H9 (cell line): ENCODE data around the gene NRXN2. TPM values are rescaled to one million over a fixed set of nuclear protein-coding genes. Genes with fewer than 3 reads are reported as not detected.
A peak's percentile ranks its signal among the peaks of the same experiment; 100 is the strongest.

Experiments
- DNase-seq: peaks from one replicate; pipeline ENCODE4 v3.0.0-alpha.2; 2017
- H2AFZ ChIP-seq: one replicate; pipeline ENCODE4 v1.6.1; 2013; ENCODE audit warnings: mild to moderate bottlenecking, low read length, control low read depth, moderate library complexity
- H2AK5ac ChIP-seq: 2 replicates; pipeline ENCODE4 v1.6.1; 2013; ENCODE audit warnings: low read length, control low read depth, mixed read lengths; ENCODE audit not compliant: insufficient read length
- H2BK120ac ChIP-seq: one replicate; pipeline ENCODE4 v1.6.1; 2013; ENCODE audit warnings: low read depth, mild to moderate bottlenecking, low read length, control low read depth, inconsistent platforms; ENCODE audit not compliant: poor library complexity, severe bottlenecking
- H2BK12ac ChIP-seq: 2 replicates; pipeline ENCODE4 v1.6.1; 2013; ENCODE audit warnings: low read length, control low read depth, mixed read lengths, low read depth; ENCODE audit not compliant: insufficient read length
- H2BK15ac ChIP-seq: 2 replicates; pipeline ENCODE4 v1.6.1; 2013; ENCODE audit warnings: low read depth, low read length, control low read depth
- H2BK20ac ChIP-seq: one replicate; pipeline ENCODE4 v1.6.1; 2013; ENCODE audit warnings: low read depth, mild to moderate bottlenecking, low read length, control low read depth, inconsistent platforms; ENCODE audit not compliant: poor library complexity, severe bottlenecking
- H2BK5ac ChIP-seq: 2 replicates; pipeline ENCODE4 v1.6.1; 2013; ENCODE audit warnings: low read length, control low read depth, mixed read lengths; ENCODE audit not compliant: insufficient read length
- H3K14ac ChIP-seq: 2 replicates; pipeline ENCODE4 v1.6.1; 2013; ENCODE audit warnings: low read length, control low read depth; ENCODE audit not compliant: insufficient read depth
- H3K18ac ChIP-seq: 2 replicates; pipeline ENCODE4 v1.6.1; 2013; ENCODE audit warnings: low read depth, mild to moderate bottlenecking, mixed read lengths, low read length, control low read depth; ENCODE audit not compliant: insufficient read length
- H3K23ac ChIP-seq: 2 replicates; pipeline ENCODE4 v1.6.1; 2013; ENCODE audit warnings: low read length, control low read depth, mixed read lengths, low read depth; ENCODE audit not compliant: insufficient read length
- H3K23me2 ChIP-seq: 2 replicates; pipeline ENCODE4 v1.6.1; 2013; ENCODE audit warnings: low read depth, mild to moderate bottlenecking, mixed read lengths, low read length, control low read depth; ENCODE audit not compliant: insufficient read length, poor library complexity, severe bottlenecking
- H3K27ac ChIP-seq: 2 replicates; pipeline ENCODE4 v1.5.1; 2013; ENCODE audit warnings: low read length, control low read depth, mixed read lengths, low read depth; ENCODE audit not compliant: insufficient read length
- H3K27me3 ChIP-seq: 2 replicates; pipeline ENCODE4 v1.6.1; 2013; ENCODE audit warnings: low read length, control low read depth, inconsistent platforms; ENCODE audit not compliant: insufficient read depth
- H3K4ac ChIP-seq: 2 replicates; pipeline ENCODE4 v1.6.1; 2013; ENCODE audit warnings: low read depth, mild to moderate bottlenecking, control low read depth, inconsistent platforms, low read length, moderate library complexity
- H3K4me1 ChIP-seq: 2 replicates; pipeline ENCODE4 v1.6.1; 2013; ENCODE audit warnings: low read length, control low read depth, inconsistent platforms; ENCODE audit not compliant: insufficient read depth
- H3K4me2 ChIP-seq: 2 replicates; pipeline ENCODE4 v1.6.1; 2013; ENCODE audit warnings: low read length, control low read depth, mixed read lengths; ENCODE audit not compliant: insufficient read length, insufficient read depth
- H3K56ac ChIP-seq: 2 replicates; pipeline ENCODE4 v1.6.1; 2013; ENCODE audit warnings: low read depth, mild to moderate bottlenecking, mixed read lengths, low read length, control low read depth; ENCODE audit not compliant: insufficient read length
- H3K79me1 ChIP-seq: 2 replicates; pipeline ENCODE4 v1.6.1; 2013; ENCODE audit warnings: low read depth, mild to moderate bottlenecking, moderate library complexity, low read length, control low read depth, inconsistent platforms; ENCODE audit not compliant: insufficient read depth, poor library complexity, severe bottlenecking
- H3K79me2 ChIP-seq: 2 replicates; pipeline ENCODE4 v1.6.1; 2013; ENCODE audit warnings: low read length, control low read depth, inconsistent platforms; ENCODE audit not compliant: insufficient read depth
- H3K9ac ChIP-seq: 2 replicates; pipeline ENCODE4 v1.6.1; 2013; ENCODE audit warnings: low read length, control low read depth, mixed read lengths; ENCODE audit not compliant: insufficient read length; ENCODE audit errors: extremely low read depth
- H3K9me3 ChIP-seq: one replicate; pipeline ENCODE4 v1.6.1; 2013; ENCODE audit warnings: low read depth, low read length, inconsistent platforms; ENCODE audit not compliant: control insufficient read depth
- H3T11ph ChIP-seq: one replicate; pipeline ENCODE4 v1.6.1; 2013; ENCODE audit warnings: mild to moderate bottlenecking, low read length, control low read depth, inconsistent platforms
- H4K20me1 ChIP-seq: one replicate; pipeline ENCODE4 v1.6.1; 2013; ENCODE audit not compliant: control insufficient read depth, insufficient read length, insufficient read depth
- H4K5ac ChIP-seq: 2 replicates; pipeline ENCODE4 v1.6.1; 2013; ENCODE audit warnings: low read depth, mild to moderate bottlenecking, mixed read lengths, low read length, control low read depth; ENCODE audit not compliant: insufficient read length
- H4K8ac ChIP-seq: replicated peaks from 2 replicates; pipeline ENCODE4 v1.6.1; 2013; ENCODE audit warnings: low read length, control low read depth, mixed read lengths, low read depth; ENCODE audit not compliant: insufficient read length
- H4K91ac ChIP-seq: 2 replicates; pipeline ENCODE4 v1.6.1; 2013; ENCODE audit warnings: low read depth, mild to moderate bottlenecking, moderate library complexity, mixed read lengths, low read length, control low read depth; ENCODE audit not compliant: insufficient read length
- H3K27ac Mint-ChIP-seq, 3 experiments: 2 replicates in 2 of 3; 3 replicates in 1 of 3; pipeline ENCODE4 v1.8.0; 2020 to 2021; ENCODE audit warnings: mixed read lengths in 3 of 3, mild to moderate bottlenecking in 1 of 3, moderate library complexity in 1 of 3
- H3K27me3 Mint-ChIP-seq: 2 replicates; pipeline ENCODE4 v1.8.0; 2021; ENCODE audit warnings: low read depth, mild to moderate bottlenecking, moderate library complexity, mixed read lengths
- H3K36me3 Mint-ChIP-seq, 3 experiments: 2 replicates in 2 of 3; 3 replicates in 1 of 3; pipeline ENCODE4 v1.8.0; 2020 to 2021; ENCODE audit warnings: low read depth in 3 of 3, mixed read lengths in 3 of 3; ENCODE audit not compliant: insufficient read depth in 1 of 3
- H3K4me1 Mint-ChIP-seq, 2 experiments: 2 replicates each; pipeline ENCODE4 v1.8.0; 2020; ENCODE audit warnings: mixed read lengths in 2 of 2
- H3K4me3 Mint-ChIP-seq, 2 experiments: 2 replicates in 1 of 2; 3 replicates in 1 of 2; pipeline ENCODE4 v1.8.0; 2020 to 2021; ENCODE audit warnings: mild to moderate bottlenecking in 2 of 2, mixed read lengths in 2 of 2, moderate library complexity in 1 of 2
- H3K9me3 Mint-ChIP-seq, 2 experiments: 2 replicates in 1 of 2; 3 replicates in 1 of 2; pipeline ENCODE4 v1.8.0; 2020; ENCODE audit warnings: mild to moderate bottlenecking in 2 of 2, mixed read lengths in 2 of 2, moderate library complexity in 1 of 2
- WGBS: extraction: QIAGEN DNeasy Blood & Tissue Kit; methylation state at CpG from one replicate; pipeline ENCODE4 v1.1.7; 2013; ENCODE audit warnings: missing lambda C conversion rate, low lambda C conversion rate, mixed read lengths; ENCODE audit not compliant: insufficient read length; ENCODE audit errors: extremely low coverage; 5-methylcytosine and 5-hydroxymethylcytosine counted together
- total RNA-seq: library from RNA; stranded (reverse); gene quantifications from 2 replicates; pipeline ENCODE4 v1.2.1, GENCODE V29; 2021
- TF ChIP-seq, protein P1 (sequence below): fragments of 200-600 bp; sonication (generic); conservative IDR thresholded peaks from 3 replicates; pipeline ENCODE4 v1.8.0; 2021; ENCODE audit warnings: antibody characterized with exemption, mild to moderate bottlenecking

The NRXN2 gene
- total RNA-seq, 1 experiment from 2014 or later = 3.9 TPM

DNA sequence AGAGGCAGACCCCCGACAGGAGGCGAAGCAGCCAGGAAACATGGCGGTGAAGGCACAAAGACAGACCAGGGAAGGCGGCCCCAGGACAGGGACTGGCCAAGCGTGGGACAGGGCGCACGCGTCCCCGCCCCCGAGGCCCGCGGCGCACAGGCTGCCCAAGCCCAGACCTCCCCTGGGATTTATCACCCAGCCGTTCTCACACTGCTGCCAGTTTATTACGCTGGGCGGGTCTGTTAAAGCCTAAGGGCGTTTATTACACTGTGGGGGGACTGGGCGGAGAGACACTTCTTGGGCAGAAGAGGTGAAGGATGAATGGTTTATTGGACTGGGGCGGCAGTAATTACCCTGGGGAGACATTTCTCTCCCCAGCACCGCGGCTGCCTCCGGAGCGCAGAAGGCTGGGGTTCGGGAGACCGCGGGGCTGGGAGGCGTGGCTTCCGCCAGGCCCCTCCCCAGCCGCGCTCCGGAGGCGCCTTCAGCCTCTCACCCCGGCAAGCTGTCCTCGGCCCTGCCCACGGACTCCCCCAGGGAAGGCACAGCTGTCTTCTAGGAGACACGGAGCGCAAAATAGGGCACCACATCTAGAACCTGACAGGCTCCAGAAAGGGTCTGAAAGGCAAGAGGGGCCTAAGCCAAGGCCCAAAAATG, 84.9 kb downstream of the NRXN2 start:
- peaks cover 16% of the 10 kb centered on the region for H3K23me2 ChIP-seq
- H3K27me3 ChIP-seq = peaks cover 36% of the 10 kb centered on the region
- H3K4me1 ChIP-seq = no peaks in the 10 kb centered on the region
- H3K27ac ChIP-seq = no peak overlapping the region
- H2BK15ac ChIP-seq = no peak overlapping the region
- WGBS = no CpG with 5 or more reads among the region's 37 CpGs
- H2AFZ ChIP-seq = no peak overlapping the region
- H4K91ac ChIP-seq = no peak overlapping the region
- H3K9me3 Mint-ChIP-seq = no peaks in the 10 kb centered on the region
- H4K5ac ChIP-seq = no peak overlapping the region
- no peak overlapping the region for H4K8ac ChIP-seq
- H3K79me2 ChIP-seq = no peaks in the 10 kb centered on the region
- no peak overlapping the region for H3K27ac Mint-ChIP-seq
- peak; percentile 59 for DNase-seq
- H3K23ac ChIP-seq = no peak overlapping the region
- no peak overlapping the region for H3K18ac ChIP-seq
- peaks cover 0 to 3% (median 0%) of the 10 kb centered on the region in 3 experiments; a peak in 1 of 7 replicates for H3K36me3 Mint-ChIP-seq
- no peaks in the 10 kb centered on the region for H3K79me1 ChIP-seq
- no peak overlapping the region for H2BK12ac ChIP-seq
- H3K14ac ChIP-seq = no peak overlapping the region
- H3K4me1 Mint-ChIP-seq = peaks cover 8 to 20% of the 10 kb centered on the region in 2 experiments
- no peak overlapping the region for H2BK20ac ChIP-seq
- H4K20me1 ChIP-seq = no peaks in the 10 kb centered on the region
- H3K56ac ChIP-seq = no peak overlapping the region
- H2BK120ac ChIP-seq = no peak overlapping the region
- TF ChIP-seq, protein P1, sequence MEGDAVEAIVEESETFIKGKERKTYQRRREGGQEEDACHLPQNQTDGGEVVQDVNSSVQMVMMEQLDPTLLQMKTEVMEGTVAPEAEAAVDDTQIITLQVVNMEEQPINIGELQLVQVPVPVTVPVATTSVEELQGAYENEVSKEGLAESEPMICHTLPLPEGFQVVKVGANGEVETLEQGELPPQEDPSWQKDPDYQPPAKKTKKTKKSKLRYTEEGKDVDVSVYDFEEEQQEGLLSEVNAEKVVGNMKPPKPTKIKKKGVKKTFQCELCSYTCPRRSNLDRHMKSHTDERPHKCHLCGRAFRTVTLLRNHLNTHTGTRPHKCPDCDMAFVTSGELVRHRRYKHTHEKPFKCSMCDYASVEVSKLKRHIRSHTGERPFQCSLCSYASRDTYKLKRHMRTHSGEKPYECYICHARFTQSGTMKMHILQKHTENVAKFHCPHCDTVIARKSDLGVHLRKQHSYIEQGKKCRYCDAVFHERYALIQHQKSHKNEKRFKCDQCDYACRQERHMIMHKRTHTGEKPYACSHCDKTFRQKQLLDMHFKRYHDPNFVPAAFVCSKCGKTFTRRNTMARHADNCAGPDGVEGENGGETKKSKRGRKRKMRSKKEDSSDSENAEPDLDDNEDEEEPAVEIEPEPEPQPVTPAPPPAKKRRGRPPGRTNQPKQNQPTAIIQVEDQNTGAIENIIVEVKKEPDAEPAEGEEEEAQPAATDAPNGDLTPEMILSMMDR = no peak
- peak overlapping the region; percentile 57 to 77 for H3K4me3 Mint-ChIP-seq
- H2AK5ac ChIP-seq = no peak overlapping the region
- H3K9me3 ChIP-seq = no peaks in the 10 kb centered on the region
- peak overlapping the region; percentile 54 for H3K4me2 ChIP-seq
- H3T11ph ChIP-seq = no peak overlapping the region
- no peak overlapping the region for H3K4ac ChIP-seq
- peaks cover 40% of the 10 kb centered on the region for H3K27me3 Mint-ChIP-seq
- no peak overlapping the region for H2BK5ac ChIP-seq
- no peak overlapping the region for H3K9ac ChIP-seq
